ENCODE data around the gene KIAA1614.
"Not testable (repeated sequence)": the region's sequence is repeated elsewhere in the genome, so short reads cannot be mapped to it uniquely, and the experiment has no call there.

The KIAA1614 gene

GRCh38 chr1:180961622-180962021, 48.9 kb downstream of the KIAA1614 start:
- DNase-seq (ENCODE audit: low spot score): no peak

- no peak for DNase-seq (ENCODE audit: low spot score)
Measured at GRCh38 chr1:180962178-180962577, 49.5 kb downstream of the KIAA1614 start.

GRCh38 chr1:180964056-180964455, 51.4 kb downstream of the KIAA1614 start:
- no peak for DNase-seq (ENCODE audit: low spot score)

GRCh38 chr1:180964595-180964994, 51.9 kb downstream of the KIAA1614 start:
- no peak for DNase-seq (ENCODE audit: low spot score)

DNA sequence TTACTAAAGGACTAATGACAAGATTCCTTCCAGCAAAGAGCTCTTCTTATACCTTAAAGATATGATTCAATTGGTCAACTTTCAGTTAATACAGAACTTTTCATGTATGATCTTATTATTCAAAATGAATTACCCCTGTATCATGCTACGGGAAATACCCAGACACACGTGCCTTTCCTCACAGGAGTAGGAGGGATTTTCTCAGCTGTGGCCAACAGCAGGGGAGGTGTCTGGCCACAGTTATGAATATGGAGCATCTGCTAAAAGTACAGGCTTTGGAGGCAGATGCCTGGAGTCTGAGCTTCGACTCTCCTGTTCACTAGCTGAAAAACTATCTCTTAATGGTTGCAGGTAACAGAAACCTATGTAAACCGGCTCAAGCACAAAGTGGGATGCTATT, 53.6 kb downstream of the KIAA1614 start:
- no peak for DNase-seq (ENCODE audit: low spot score)

DNA sequence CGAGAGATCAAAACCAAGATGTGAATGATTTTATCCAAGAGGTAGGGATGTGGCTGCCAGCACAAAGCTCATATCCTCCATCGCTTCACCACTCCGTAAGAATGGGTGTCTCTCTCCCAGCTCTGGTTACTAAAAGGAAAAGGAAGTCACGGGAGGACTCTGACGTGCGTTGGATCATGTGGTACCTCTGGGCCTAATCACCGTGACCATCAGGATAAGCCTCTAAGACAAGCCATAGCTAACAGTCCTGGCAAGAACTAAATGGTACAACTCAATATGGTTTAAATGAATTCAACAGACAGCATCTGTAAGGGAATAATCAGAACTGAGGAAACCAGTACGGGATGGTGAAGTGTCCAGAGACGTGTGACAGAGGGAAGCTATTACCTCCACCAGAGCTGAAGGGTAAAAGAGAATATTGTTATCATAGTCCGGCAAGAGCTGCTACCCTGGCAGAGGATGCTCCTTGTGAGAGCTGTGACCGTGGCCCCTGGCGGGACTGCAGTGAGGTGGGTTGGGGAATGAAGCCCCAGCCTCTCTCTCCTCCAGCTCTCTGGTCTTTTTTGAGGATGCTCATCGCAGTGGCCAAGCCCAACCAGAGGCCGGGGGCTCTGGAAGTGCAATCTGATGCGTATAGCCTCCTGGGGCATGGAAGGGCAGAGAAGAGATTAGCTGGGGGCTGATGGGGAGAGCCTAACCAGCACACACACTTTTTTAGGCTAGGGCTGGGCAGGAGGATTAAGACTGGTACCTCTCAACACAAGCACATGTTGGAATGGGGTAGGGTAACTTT, 54.2 kb downstream of the KIAA1614 start:
- DNase-seq (ENCODE audit: low spot score): no peak

- no peak for DNase-seq (ENCODE audit: low spot score)
Measured at GRCh38 chr1:180967558-180967957, 54.9 kb downstream of the KIAA1614 start.

GRCh38 chr1:180968834-180969233, 56.1 kb downstream of the KIAA1614 start:
- not testable (repeated sequence) for DNase-seq (ENCODE audit: low spot score)

DNA sequence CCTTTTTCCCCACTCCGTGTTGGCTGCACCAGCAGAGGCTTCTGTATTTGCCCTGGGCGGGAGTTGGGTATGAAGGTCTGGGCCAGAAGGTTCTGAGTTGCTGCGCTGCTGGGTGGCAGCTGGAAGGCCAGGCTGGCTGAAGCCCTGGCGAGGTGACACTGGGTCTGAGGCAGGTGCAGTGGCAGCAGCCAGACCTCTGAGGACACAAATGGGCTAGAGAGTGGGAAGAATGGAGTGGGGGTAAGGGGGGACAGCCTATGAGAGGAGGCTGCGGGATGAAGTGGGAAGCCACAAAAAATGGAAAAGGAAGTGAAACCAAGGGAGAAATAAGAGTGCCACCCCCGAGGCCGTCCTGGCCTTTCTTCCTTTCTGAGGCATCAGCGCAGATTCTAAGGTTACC, 56.7 kb downstream of the KIAA1614 start:
- no peak for DNase-seq (ENCODE audit: low spot score)

DNA sequence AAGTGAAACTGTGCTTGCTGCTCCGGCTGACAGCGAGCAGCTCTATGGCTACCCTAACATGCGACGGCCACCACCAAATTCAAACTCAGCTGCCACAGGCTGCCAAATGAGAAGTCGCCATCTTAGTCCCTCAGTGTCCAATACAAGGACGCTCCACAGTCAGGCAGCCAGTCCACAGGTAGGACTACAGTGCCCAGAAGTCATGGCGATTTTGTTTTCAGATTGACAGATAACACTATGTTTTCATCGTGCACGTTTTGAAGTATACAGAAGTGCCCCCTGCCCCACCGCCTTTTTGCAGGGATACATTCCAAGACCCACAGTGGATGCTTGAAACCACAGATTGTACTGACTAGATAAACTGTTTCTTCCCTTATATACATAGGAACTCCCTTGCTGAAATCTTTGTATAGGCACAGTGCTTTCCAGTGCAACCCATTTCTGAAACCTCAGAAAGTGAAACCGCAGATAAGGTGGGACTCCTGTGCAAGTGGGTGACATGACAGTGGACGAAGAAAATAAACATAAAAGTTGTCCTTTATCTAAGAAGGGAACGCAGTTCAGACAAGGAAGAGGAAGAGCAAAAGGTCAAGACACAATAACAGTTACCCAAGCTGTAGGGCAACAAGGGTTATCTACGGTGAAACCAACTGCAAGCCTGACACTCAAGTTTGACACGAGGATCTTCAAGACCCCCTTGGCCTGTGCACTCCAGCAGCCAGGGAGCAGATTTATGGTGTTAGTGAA, 57.8 kb downstream of the KIAA1614 start:
- DNase-seq (ENCODE audit: low spot score): no peak

DNA sequence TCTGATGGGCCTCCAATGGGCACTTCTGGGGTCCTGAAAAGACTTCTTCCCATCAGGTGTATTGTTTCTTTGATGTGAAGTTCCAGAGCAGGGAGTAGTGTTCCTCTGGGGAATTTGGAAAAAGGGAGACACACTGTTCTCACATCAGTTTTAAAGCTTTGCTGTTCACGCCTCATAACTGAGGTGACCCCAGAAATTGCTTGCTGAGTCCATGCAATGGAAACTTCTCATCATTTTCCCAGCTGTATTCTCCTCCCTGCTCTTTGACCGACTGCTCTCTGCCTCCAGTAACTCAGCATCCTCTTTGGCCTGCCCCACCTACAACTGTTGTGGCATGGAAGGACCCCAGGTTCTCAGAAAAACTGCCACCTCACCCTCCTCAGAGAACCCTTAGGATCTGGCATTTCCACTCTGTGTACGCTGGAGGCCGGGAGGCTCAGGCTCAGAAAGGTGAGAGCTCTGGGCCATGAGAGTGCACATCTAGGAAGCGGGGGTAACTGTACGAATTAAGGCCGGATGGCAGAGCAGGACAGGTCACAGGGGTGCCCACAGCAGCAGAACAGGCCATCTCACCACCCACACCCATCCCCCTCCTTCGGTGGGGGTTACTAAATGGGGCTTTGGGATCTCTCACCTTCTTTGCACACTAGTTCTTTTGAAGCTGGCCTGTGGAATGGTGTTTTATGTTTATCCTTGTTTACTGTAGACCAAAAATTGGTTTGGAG, 58.7 kb downstream of the KIAA1614 start:
- no peak for DNase-seq (ENCODE audit: low spot score)

DNA sequence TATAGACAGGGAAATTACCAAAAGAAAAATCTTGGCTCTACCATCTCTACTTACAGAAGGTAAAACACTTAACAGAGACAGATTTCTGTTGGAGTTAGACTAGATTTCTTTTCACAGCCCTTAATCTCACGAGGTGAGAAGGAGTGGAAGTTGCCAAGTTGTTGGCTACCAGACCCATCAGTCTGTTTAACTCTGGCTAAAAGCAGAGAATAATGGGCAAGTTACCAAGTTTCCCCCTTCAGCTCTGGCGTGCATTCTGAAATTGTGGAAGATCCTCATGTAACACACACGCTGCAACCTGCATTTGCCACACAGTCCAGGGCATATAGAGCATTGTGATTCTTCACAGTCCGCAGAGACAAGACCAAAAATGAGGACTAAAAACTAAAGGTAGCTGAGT, 60.7 kb downstream of the KIAA1614 start:
- DNase-seq (ENCODE audit: low spot score): no peak

- DNase-seq (ENCODE audit: low spot score): no peak
Measured at GRCh38 chr1:180974236-180974635, 61.5 kb downstream of the KIAA1614 start.

DNA sequence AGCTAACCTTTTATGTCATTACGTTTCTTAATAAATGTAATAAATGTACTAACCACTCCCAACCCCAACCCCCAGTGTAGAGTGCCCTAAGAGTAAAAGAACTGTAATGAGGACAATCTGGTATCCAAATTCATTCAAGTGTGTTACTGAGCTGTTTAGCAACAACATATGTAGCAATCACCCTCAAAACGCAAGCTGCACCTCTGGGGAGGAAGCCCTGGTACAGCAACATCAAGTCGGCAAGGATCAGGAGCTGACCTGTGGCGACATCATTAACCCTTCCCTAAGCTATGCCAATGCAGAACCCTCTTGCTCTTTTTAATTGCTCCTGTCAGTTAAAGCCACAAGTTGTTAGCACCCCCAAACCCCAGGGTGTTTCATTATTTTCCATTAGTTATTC, 62.9 kb downstream of the KIAA1614 start:
- no peak for DNase-seq (ENCODE audit: low spot score)

GRCh38 chr1:180976191-180976590, 63.5 kb downstream of the KIAA1614 start:
- no peak for DNase-seq (ENCODE audit: low spot score)

GRCh38 chr1:180976732-180977357, 64.1 kb downstream of the KIAA1614 start:
- no peak for DNase-seq (ENCODE audit: low spot score)

GRCh38 chr1:180981596-180982387, 69.1 kb downstream of the KIAA1614 start:
- DNase-seq (ENCODE audit: low spot score): no peak

GRCh38 chr1:180982422-180982821, 69.7 kb downstream of the KIAA1614 start:
- no peak for DNase-seq (ENCODE audit: low spot score)

GRCh38 chr1:180988253-180988752, 75.6 kb downstream of the KIAA1614 start:
- no peak for DNase-seq (ENCODE audit: low spot score)

DNA sequence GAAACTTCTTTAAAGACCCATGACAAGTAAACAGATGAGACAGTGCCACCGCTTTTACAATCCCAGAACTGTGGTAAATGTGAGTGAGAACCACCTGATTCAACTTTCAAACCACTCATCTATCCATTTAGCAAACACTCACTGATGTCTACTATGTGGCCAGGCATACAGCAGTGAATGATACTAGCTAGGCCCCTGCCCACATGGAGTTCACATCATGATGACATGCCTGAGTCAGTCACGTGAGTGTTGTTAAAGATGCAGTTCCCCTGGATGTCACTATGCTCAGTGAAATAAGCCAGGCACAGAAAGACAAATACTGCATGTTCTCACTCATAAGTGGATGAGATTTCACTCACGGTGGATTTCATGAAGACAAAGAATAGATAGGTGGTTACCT, 81.6 kb downstream of the KIAA1614 start:
- no peak for DNase-seq (ENCODE audit: low spot score)

DNA sequence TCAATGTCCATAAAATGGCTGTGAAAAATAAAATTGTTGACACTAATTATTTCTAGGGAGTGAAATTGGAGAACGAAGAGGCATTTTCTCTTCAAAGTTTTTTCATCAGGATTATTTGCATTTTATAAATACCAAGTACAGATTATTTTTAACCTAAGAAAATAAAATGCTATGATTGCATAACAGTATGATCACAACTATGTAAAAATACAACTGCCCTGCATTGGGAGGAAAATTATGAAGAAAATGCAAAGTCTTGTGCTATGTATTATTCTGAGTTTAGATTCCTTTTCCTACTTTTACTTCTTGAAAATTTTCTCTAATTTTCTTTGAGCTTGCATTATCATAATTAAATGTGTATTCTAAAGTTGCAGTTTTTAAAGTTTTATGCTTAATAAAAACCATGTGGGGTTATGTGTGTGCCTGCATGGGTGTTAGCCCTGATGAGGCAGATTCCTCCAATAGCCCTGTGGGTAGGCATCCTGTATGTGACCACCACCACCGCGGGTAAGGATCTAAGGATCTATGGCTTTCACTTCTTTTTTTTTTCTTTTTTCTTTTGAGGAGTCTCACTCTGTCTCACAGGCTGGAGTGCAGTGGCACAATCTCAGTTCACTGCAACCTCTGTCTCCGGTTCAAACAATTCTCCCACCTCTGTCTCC, 85.3 kb downstream of the KIAA1614 start:
- no peak for DNase-seq (ENCODE audit: low spot score)

Measured in D341Med (cell line).